A673 (cell line): Measurements from ENCODE around the gene PDXDC1. TPM values are rescaled to one million over a fixed set of nuclear protein-coding genes. Genes with fewer than 3 reads are reported as not detected.
"Not testable (repeated sequence)": the region's sequence is repeated elsewhere in the genome, so short reads cannot be mapped to it uniquely, and the experiment has no call there.

ENCODE experiments used
- BruUV-seq: library from RNA; stranded (reverse); fragments of 400-500 nt; replicated peaks from 2 replicates; lab custom pipeline; 2021; lab: Mats Ljungman, UMichigan
- CTCF ChIA-PET: fragments of 300-600 bp; sonication (Branson Sonifier 250); formaldehyde crosslinking; loops from one replicate; lab custom pipeline; 2022; ENCODE audit warnings: antibody characterized with exemption; lab: Charles Lee
- POLR2A ChIA-PET: fragments of 300-600 bp; sonication (Branson Sonifier 250); formaldehyde crosslinking; loops from one replicate; lab custom pipeline; 2022; ENCODE audit warnings: antibody characterized with exemption; ENCODE audit not compliant: low non-redundant PET; lab: Charles Lee
- DNase-seq: peaks from one replicate; pipeline ENCODE4 v3.0.0-alpha.2; 2015; ENCODE audit warnings: low spot score
- H3K27ac ChIP-seq: fragments of 200-600 bp; sonication (generic); 2 replicates; pipeline ENCODE4 v1.5.1; 2016; ENCODE audit warnings: mixed run types, low read depth, mild to moderate bottlenecking, mixed read lengths, antibody characterized with exemption, low read length; ENCODE audit not compliant: poor library complexity, severe bottlenecking
- H3K27me3 ChIP-seq: fragments of 200-600 bp; sonication (generic); replicated peaks from 2 replicates; pipeline ENCODE4 v1.6.1; 2017; ENCODE audit warnings: mixed run types, low read depth, mild to moderate bottlenecking, mixed read lengths, antibody characterized with exemption, low read length; ENCODE audit not compliant: insufficient read depth, poor library complexity
- H3K36me3 ChIP-seq: fragments of 200-600 bp; sonication (generic); 2 replicates; pipeline ENCODE4 v1.6.1; 2016; ENCODE audit warnings: mixed run types, mild to moderate bottlenecking, mixed read lengths, antibody characterized with exemption, low read length; ENCODE audit not compliant: insufficient read depth, poor library complexity, severe bottlenecking
- H3K4me1 ChIP-seq: fragments of 200-600 bp; sonication (generic); 2 replicates; pipeline ENCODE4 v1.6.1; 2017; ENCODE audit warnings: mixed run types, mild to moderate bottlenecking, mixed read lengths, antibody characterized with exemption, low read length; ENCODE audit not compliant: insufficient read depth, poor library complexity, severe bottlenecking
- H3K4me3 ChIP-seq: fragments of 200-600 bp; sonication (generic); 2 replicates; pipeline ENCODE4 v1.5.1; 2016; ENCODE audit warnings: low read depth, mixed run types, mild to moderate bottlenecking, mixed read lengths, low read length; ENCODE audit not compliant: poor library complexity, severe bottlenecking
- H3K9me3 ChIP-seq: fragments of 200-600 bp; sonication (generic); 2 replicates; pipeline ENCODE4 v1.6.1; 2016; ENCODE audit warnings: mixed run types, low read depth, mild to moderate bottlenecking, mixed read lengths, antibody characterized with exemption, low read length; ENCODE audit not compliant: poor library complexity, severe bottlenecking
- EZH2 ChIP-seq: fragments of 200-600 bp; sonication (generic); IDR thresholded peaks from 2 replicates; pipeline ENCODE4 v1.6.1; 2017; ENCODE audit warnings: borderline replicate concordance, low read depth, mild to moderate bottlenecking, mixed read lengths, antibody characterized with exemption, low read length; ENCODE audit not compliant: poor library complexity, severe bottlenecking
- intact Hi-C: fragments of 100-400 bp; cut with micrococcal nuclease; formaldehyde crosslinking; loops from one replicate; pipeline ENCODE4 v1.10.0; 2022; ENCODE audit not compliant: unreplicated experiment
- total RNA-seq: library from RNA; stranded (reverse); gene quantifications from 2 replicates; pipeline ENCODE4 v1.2.3, GENCODE V29; 2021
- TF ChIP-seq, protein P1 (sequence below): fragments of 300-800, 200-600 bp; sonication (generic); conservative IDR thresholded peaks from 2 replicates; pipeline ENCODE4 v1.5.1; 2017; ENCODE audit warnings: low read depth, mild to moderate bottlenecking, antibody characterized with exemption, low read length, moderate library complexity, mixed read lengths

Gene PDXDC1
- total RNA-seq, 1 experiment from 2014 or later, result 103 TPM

DNA sequence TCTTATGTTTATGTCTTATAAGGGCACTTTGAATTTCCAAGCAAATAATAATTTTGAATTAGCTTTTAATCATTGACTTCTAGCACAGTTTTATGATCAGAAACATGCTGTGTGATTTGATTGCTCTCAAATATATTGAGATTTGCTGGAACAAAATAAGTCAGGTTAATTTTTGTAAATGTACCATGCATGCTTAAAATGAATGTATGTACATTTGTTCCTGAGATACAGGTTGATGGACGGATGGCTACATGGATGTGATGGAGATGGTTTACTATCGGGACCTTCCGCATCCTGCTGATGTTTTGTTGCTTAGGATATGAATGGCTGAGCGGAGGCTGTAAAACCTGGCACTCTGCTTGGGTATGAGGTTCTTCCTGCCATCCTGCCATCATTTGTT, 37.7 kb upstream of the PDXDC1 start, which contains the start of gene NPIPA1:
NPIPA1 (plus strand) TSS at position 301 of the 400 bp plus-strand sequence; CDS start at position 301, 0 bp downstream.
- intact Hi-C loops, H3K4me3 ChIP-seq, H3K27me3 ChIP-seq, H3K36me3 ChIP-seq, POLR2A ChIA-PET, CTCF ChIA-PET, BruUV-seq, H3K27ac ChIP-seq, H3K4me1 ChIP-seq, H3K9me3 ChIP-seq, DNase-seq: not testable (repeated sequence)

- H3K27me3 ChIP-seq, CTCF ChIA-PET, DNase-seq, H3K4me1 ChIP-seq, intact Hi-C loops, H3K9me3 ChIP-seq, POLR2A ChIA-PET, BruUV-seq, H3K27ac ChIP-seq, H3K36me3 ChIP-seq, H3K4me3 ChIP-seq: not testable (repeated sequence)
Measured at GRCh38 chr16:14937994-14938393, 36.8 kb upstream of the PDXDC1 start.

DNA sequence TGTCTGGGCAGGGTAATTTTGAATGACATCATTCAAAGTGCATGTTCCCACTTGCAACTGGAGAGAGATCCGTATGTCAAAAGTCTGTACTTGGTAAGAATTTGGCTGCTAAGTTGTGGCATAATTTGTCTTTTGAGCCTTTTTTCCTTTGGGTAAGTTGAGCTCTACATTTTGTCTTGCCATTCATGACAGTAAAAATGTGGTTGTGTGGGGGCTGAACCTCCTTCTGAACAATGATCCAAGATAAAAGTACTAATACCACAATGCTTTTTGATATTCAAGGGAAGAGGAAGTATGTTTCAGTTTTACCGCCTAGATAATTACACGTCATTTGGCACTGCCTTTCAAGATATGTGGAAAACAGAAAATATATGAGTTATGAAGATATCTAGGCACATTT, 32.1 kb upstream of the PDXDC1 start:
- POLR2A ChIA-PET, result not testable (repeated sequence)
- TSS peak; percentile 17 for BruUV-seq

GRCh38 chr16:14955546-14956231, 19.1 kb upstream of the PDXDC1 start:
- ChIA-PET POLR2A (no interaction called here), CTCF (no interaction called here)
- no TSS peak for BruUV-seq
- no peak overlapping the region for H3K4me3 ChIP-seq
- no peaks in the 10 kb centered on the region for H3K36me3 ChIP-seq
- no peak overlapping the region for H3K27ac ChIP-seq
- no peaks in the 10 kb centered on the region for H3K9me3 ChIP-seq
- intact Hi-C loops, result no loop called here
- no peaks in the 10 kb centered on the region for H3K27me3 ChIP-seq
- TF ChIP-seq EZH2, result no peak
- TF ChIP-seq, protein P1, sequence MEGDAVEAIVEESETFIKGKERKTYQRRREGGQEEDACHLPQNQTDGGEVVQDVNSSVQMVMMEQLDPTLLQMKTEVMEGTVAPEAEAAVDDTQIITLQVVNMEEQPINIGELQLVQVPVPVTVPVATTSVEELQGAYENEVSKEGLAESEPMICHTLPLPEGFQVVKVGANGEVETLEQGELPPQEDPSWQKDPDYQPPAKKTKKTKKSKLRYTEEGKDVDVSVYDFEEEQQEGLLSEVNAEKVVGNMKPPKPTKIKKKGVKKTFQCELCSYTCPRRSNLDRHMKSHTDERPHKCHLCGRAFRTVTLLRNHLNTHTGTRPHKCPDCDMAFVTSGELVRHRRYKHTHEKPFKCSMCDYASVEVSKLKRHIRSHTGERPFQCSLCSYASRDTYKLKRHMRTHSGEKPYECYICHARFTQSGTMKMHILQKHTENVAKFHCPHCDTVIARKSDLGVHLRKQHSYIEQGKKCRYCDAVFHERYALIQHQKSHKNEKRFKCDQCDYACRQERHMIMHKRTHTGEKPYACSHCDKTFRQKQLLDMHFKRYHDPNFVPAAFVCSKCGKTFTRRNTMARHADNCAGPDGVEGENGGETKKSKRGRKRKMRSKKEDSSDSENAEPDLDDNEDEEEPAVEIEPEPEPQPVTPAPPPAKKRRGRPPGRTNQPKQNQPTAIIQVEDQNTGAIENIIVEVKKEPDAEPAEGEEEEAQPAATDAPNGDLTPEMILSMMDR, result no peak
- DNase-seq, result no peak
- H3K4me1 ChIP-seq, result no peaks in the 10 kb centered on the region

More for the DNA sequence above, 32.1 kb upstream of the PDXDC1 start:
- H3K27me3 ChIP-seq, H3K36me3 ChIP-seq, H3K4me1 ChIP-seq, H3K9me3 ChIP-seq, H3K27ac ChIP-seq, CTCF ChIA-PET, intact Hi-C loops, H3K4me3 ChIP-seq, DNase-seq: not testable (repeated sequence)
